Osteoblast (primary cell): Measurements from ENCODE around the gene RASL10A. TPM values are rescaled to one million over a fixed set of nuclear protein-coding genes. Genes with fewer than 3 reads are reported as not detected.

ENCODE experiments used
- DNase-seq: peaks from one replicate; pipeline ENCODE4 v3.0.0; 2011; ENCODE audit warnings: low spot score, mixed read lengths; ENCODE audit not compliant: insufficient read length; ENCODE audit errors: missing footprints
- H2AFZ ChIP-seq: 2 replicates; pipeline ENCODE4 v1.6.0; 2011; ENCODE audit warnings: mild to moderate bottlenecking, low read length
- H3K27ac ChIP-seq: 2 replicates; pipeline ENCODE4 v1.5.1; 2011; ENCODE audit warnings: mild to moderate bottlenecking, low read depth, low read length, moderate library complexity
- H3K27me3 ChIP-seq: 2 replicates; pipeline ENCODE4 v1.6.0; 2012; ENCODE audit warnings: mild to moderate bottlenecking, control low read depth, inconsistent platforms, low read length, moderate library complexity; ENCODE audit not compliant: insufficient read depth
- H3K36me3 ChIP-seq: 2 replicates; pipeline ENCODE4 v1.5.1; 2011; ENCODE audit warnings: mild to moderate bottlenecking, low read length, control low read depth, moderate library complexity; ENCODE audit not compliant: insufficient read depth
- H3K4me1 ChIP-seq: 2 replicates; pipeline ENCODE4 v1.5.1; 2011; ENCODE audit warnings: mild to moderate bottlenecking, low read length, control low read depth, moderate library complexity; ENCODE audit not compliant: insufficient read depth
- H3K4me2 ChIP-seq: 2 replicates; pipeline ENCODE4 v1.6.0; 2011; ENCODE audit warnings: mild to moderate bottlenecking, low read length; ENCODE audit not compliant: insufficient read depth
- H3K4me3 ChIP-seq: fragments of 200-600 bp; sonication (generic); 3 replicates; pipeline ENCODE4 v1.5.1; 2012; ENCODE audit warnings: mild to moderate bottlenecking, low read length, inconsistent platforms; ENCODE audit not compliant: insufficient read depth
- H3K79me2 ChIP-seq: 2 replicates; pipeline ENCODE4 v1.6.0; 2012; ENCODE audit warnings: mild to moderate bottlenecking, low read length, control low read depth, inconsistent platforms; ENCODE audit not compliant: insufficient read depth
- H3K9me3 ChIP-seq: 2 replicates; pipeline ENCODE4 v1.5.1; 2011; ENCODE audit warnings: low read depth, low read length, control low read depth
- H4K20me1 ChIP-seq: 2 replicates; pipeline ENCODE4 v1.6.0; 2012; ENCODE audit warnings: mild to moderate bottlenecking, low read length, control low read depth; ENCODE audit not compliant: insufficient read depth
- total RNA-seq: library from RNA; depleted of rRNA; stranded (reverse); fragments of >200 nt; gene quantifications from 2 replicates; pipeline ENCODE4 v1.2.3, GENCODE V29; 2012
- TF ChIP-seq, protein P1 (sequence below): IDR thresholded peaks from 2 replicates; pipeline ENCODE4 v1.5.1; 2011; ENCODE audit warnings: mild to moderate bottlenecking, low read depth, low read length, moderate library complexity; ENCODE audit errors: extremely low read depth

RASL10A gene
- total RNA-seq, 1 donor = not detected

- no peak overlapping the region for H2AFZ ChIP-seq
- no peaks in the 10 kb centered on the region for H3K9me3 ChIP-seq
- peak; percentile 52 for DNase-seq
- H3K36me3 ChIP-seq = peaks cover 67% of the 10 kb centered on the region
- no peak overlapping the region for H3K4me3 ChIP-seq
- no peak overlapping the region for H3K27ac ChIP-seq
- peaks cover 3% of the 10 kb centered on the region for H4K20me1 ChIP-seq
- TF ChIP-seq, protein P1, sequence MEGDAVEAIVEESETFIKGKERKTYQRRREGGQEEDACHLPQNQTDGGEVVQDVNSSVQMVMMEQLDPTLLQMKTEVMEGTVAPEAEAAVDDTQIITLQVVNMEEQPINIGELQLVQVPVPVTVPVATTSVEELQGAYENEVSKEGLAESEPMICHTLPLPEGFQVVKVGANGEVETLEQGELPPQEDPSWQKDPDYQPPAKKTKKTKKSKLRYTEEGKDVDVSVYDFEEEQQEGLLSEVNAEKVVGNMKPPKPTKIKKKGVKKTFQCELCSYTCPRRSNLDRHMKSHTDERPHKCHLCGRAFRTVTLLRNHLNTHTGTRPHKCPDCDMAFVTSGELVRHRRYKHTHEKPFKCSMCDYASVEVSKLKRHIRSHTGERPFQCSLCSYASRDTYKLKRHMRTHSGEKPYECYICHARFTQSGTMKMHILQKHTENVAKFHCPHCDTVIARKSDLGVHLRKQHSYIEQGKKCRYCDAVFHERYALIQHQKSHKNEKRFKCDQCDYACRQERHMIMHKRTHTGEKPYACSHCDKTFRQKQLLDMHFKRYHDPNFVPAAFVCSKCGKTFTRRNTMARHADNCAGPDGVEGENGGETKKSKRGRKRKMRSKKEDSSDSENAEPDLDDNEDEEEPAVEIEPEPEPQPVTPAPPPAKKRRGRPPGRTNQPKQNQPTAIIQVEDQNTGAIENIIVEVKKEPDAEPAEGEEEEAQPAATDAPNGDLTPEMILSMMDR = no peak
- no peaks in the 10 kb centered on the region for H3K27me3 ChIP-seq
- H3K79me2 ChIP-seq = no peaks in the 10 kb centered on the region
- H3K4me1 ChIP-seq = no peaks in the 10 kb centered on the region
- H3K4me2 ChIP-seq = no peak overlapping the region
These were observed 37.8 kb upstream of the RASL10A start for GRCh38 chr22:29353286-29353685.

GRCh38 chr22:29352778-29353177 is 37.3 kb upstream of the RASL10A start:
- no peaks in the 10 kb centered on the region for H3K4me1 ChIP-seq
- no peak overlapping the region for H3K4me2 ChIP-seq
- H3K79me2 ChIP-seq = no peaks in the 10 kb centered on the region
- H3K4me3 ChIP-seq = no peak overlapping the region
- no peak overlapping the region for H2AFZ ChIP-seq
- H3K9me3 ChIP-seq = no peaks in the 10 kb centered on the region
- no peaks in the 10 kb centered on the region for H4K20me1 ChIP-seq
- no peaks in the 10 kb centered on the region for H3K27me3 ChIP-seq
- peaks cover 67% of the 10 kb centered on the region for H3K36me3 ChIP-seq
- no peak overlapping the region for H3K27ac ChIP-seq
- TF ChIP-seq, protein P1 = no peak
- DNase-seq = peak; percentile 56

- Histone ChIP-seq H3K4me2 (no peak overlapping the region), H4K20me1 (no peaks in the 10 kb centered on the region), H3K4me3 (no peak overlapping the region), H3K27me3 (no peaks in the 10 kb centered on the region), H3K4me1 (no peaks in the 10 kb centered on the region), H3K36me3 (peaks cover 74% of the 10 kb centered on the region), H3K9me3 (no peaks in the 10 kb centered on the region), H2AFZ (no peak overlapping the region), H3K79me2 (no peaks in the 10 kb centered on the region), H3K27ac (no peak overlapping the region)
- TF ChIP-seq, protein P1 = no peak
- DNase-seq = peak; percentile 18
These were observed 36.4 kb upstream of the RASL10A start for GRCh38 chr22:29351891-29352290.

DNA sequence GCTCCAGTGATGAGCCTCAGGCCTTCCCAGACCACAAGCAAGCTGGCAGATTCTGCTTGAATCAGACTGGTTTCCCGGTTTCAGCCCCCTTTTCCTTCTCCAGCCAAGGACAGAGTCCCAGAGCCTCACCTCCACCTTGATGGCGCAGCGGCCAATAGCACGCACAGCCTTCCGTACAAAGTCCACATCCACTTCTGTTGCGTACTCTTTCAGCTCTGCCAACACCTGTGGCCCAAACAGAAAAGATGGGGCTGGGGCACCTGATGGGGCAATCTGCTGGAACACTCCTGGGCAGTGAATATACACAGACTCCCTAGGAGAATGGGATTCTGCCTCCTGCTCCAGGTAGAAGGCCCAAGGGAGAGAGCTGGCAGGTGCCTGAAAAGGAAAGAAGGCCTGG is 35.5 kb upstream of the RASL10A start:
- H3K27me3 ChIP-seq = no peaks in the 10 kb centered on the region
- TF ChIP-seq, protein P1 = no peak
- no peak overlapping the region for H3K4me3 ChIP-seq
- H3K27ac ChIP-seq = no peak overlapping the region
- no peak overlapping the region for H3K4me2 ChIP-seq
- no peaks in the 10 kb centered on the region for H4K20me1 ChIP-seq
- peak; percentile 41 for DNase-seq
- H3K4me1 ChIP-seq = no peaks in the 10 kb centered on the region
- H3K9me3 ChIP-seq = no peaks in the 10 kb centered on the region
- H3K36me3 ChIP-seq = peaks cover 78% of the 10 kb centered on the region
- H3K79me2 ChIP-seq = no peaks in the 10 kb centered on the region
- no peak overlapping the region for H2AFZ ChIP-seq
